HepG2 (cell line): ENCODE data around the gene KRTAP1-5.
"Not testable (repeated sequence)": the region's sequence is repeated elsewhere in the genome, so short reads cannot be mapped to it uniquely, and the experiment has no call there.

Experiments
- BRCA1 ChIP-seq: sonication (generic); formaldehyde crosslinking; IDR thresholded peaks from 2 replicates; pipeline ENCODE4 v1.4.0; 2020; ENCODE audit warnings: missing genetic modification reagents
- EP300 ChIP-seq, 3 experiments: sonication (generic) in 1 of 3; formaldehyde crosslinking in 1 of 3; IDR thresholded peaks; 2 replicates each; pipeline versions ENCODE4 v1.5.1 to v1.6.1; 2011 to 2020; ENCODE audit warnings: low read depth in 2 of 3, low read length in 2 of 3, borderline replicate concordance in 1 of 3, improper control_type of control experiment in 1 of 3, mild to moderate bottlenecking in 1 of 3, missing genetic modification reagents in 1 of 3, moderate library complexity in 1 of 3
- JUND ChIP-seq: sonication (generic); formaldehyde crosslinking; IDR thresholded peaks from 2 replicates; pipeline ENCODE4 v1.8.0; 2022; ENCODE audit warnings: mild to moderate bottlenecking, missing genetic modification reagents
- SP1 ChIP-seq, 2 experiments: fragments of 450-650 bp in 1 of 2; sonication (generic) in 1 of 2; formaldehyde crosslinking in 1 of 2; IDR thresholded peaks; 2 replicates each; pipeline versions ENCODE4 v1.4.0 to v1.6.1; 2016 to 2020; ENCODE audit warnings: missing genetic modification reagents in 1 of 2
- ZC3H13 ChIP-seq: sonication (generic); formaldehyde crosslinking; IDR thresholded peaks from 2 replicates; pipeline ENCODE4 v1.8.1; 2023; ENCODE audit warnings: mild to moderate bottlenecking, missing genetic modification reagents, moderate library complexity
- TF ChIP-seq, protein P1 (sequence below): IDR thresholded peaks from 2 replicates; pipeline ENCODE4 v1.4.0; 2020; ENCODE audit warnings: mild to moderate bottlenecking, missing genetic modification reagents
- TF ChIP-seq, protein P2 (sequence below), 2 experiments: sonication (generic) in 1 of 2; formaldehyde crosslinking in 1 of 2; IDR thresholded peaks; 2 replicates each; pipeline versions ENCODE4 v1.4.0 to v1.6.1; 2018 to 2020; ENCODE audit warnings: missing genetic modification reagents in 2 of 2, borderline replicate concordance in 1 of 2, low read depth in 1 of 2, mild to moderate bottlenecking in 1 of 2, missing biosample characterization in 1 of 2
- TF ChIP-seq, protein P3 (sequence below): sonication (generic); formaldehyde crosslinking; IDR thresholded peaks from 2 replicates; pipeline ENCODE4 v1.5.0; 2020; ENCODE audit warnings: mild to moderate bottlenecking, missing genetic modification reagents, borderline replicate concordance
- TF ChIP-seq, protein P4 (sequence below): sonication (generic); formaldehyde crosslinking; IDR thresholded peaks from 2 replicates; pipeline ENCODE4 v1.5.1; 2020; ENCODE audit warnings: missing genetic modification reagents, mild to moderate bottlenecking, borderline replicate concordance
- TF ChIP-seq, protein P5 (sequence below): sonication (generic); formaldehyde crosslinking; IDR thresholded peaks from 2 replicates; pipeline ENCODE4 v1.5.0; 2020; ENCODE audit warnings: mild to moderate bottlenecking, missing genetic modification reagents, moderate library complexity

DNA sequence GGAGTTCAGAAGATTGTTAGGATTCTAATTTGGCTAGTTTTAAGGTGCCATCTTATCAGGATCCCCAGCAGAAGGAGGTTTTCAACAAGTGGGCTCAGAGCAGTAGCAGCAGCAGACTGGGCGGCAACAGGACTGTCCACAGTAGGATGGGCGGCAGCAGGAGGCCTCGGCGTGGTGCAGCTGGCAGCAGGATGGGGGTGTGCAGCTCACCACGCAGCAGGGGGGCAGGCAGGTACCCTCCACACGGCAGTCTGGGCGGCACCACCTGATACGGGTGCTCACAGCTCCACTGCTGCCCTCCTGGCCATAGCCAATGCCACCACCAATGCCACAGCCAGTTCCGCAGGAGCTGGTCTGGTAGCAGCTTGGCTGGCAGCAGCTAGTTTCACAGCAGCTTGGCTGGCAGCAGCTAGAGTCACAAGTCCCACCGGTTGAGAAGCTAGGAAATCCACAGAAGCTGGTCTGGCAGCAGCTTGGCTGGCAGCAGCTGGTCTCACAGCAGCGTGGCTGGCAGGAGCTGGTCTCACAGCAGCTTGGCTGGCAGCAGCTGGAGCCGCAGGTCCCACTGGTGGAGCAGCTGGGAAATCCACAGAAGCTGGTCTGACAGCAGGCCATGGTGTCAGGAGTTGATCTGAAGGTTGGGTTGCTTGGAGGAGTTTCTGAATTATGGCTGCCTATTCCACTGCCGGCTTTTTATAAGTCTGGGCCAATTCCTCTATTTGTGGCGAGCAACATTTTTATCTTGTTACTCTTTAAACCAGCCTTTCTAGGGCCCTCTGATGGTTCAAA is 14.0 kb upstream of the KRTAP1-5 start, which contains the start of gene KRTAP1-1:
- TF ChIP-seq SP1 (IDR thresholded peaks at IDR 0.05); SP1 (CRISPR knock-in tag; IDR thresholded peaks at IDR 0.05); BRCA1 (CRISPR knock-in tag); ZC3H13 (CRISPR knock-in tag); JUND (CRISPR knock-in tag); EP300 (IDR thresholded peaks at IDR 0.05; ENCODE audit: low read depth in 2 of 2, low read length in 2 of 2); EP300 (CRISPR knock-in tag; IDR thresholded peaks at IDR 0.05; ENCODE audit: borderline replicate concordance): not testable (repeated sequence)
- TF ChIP-seq, protein P1, sequence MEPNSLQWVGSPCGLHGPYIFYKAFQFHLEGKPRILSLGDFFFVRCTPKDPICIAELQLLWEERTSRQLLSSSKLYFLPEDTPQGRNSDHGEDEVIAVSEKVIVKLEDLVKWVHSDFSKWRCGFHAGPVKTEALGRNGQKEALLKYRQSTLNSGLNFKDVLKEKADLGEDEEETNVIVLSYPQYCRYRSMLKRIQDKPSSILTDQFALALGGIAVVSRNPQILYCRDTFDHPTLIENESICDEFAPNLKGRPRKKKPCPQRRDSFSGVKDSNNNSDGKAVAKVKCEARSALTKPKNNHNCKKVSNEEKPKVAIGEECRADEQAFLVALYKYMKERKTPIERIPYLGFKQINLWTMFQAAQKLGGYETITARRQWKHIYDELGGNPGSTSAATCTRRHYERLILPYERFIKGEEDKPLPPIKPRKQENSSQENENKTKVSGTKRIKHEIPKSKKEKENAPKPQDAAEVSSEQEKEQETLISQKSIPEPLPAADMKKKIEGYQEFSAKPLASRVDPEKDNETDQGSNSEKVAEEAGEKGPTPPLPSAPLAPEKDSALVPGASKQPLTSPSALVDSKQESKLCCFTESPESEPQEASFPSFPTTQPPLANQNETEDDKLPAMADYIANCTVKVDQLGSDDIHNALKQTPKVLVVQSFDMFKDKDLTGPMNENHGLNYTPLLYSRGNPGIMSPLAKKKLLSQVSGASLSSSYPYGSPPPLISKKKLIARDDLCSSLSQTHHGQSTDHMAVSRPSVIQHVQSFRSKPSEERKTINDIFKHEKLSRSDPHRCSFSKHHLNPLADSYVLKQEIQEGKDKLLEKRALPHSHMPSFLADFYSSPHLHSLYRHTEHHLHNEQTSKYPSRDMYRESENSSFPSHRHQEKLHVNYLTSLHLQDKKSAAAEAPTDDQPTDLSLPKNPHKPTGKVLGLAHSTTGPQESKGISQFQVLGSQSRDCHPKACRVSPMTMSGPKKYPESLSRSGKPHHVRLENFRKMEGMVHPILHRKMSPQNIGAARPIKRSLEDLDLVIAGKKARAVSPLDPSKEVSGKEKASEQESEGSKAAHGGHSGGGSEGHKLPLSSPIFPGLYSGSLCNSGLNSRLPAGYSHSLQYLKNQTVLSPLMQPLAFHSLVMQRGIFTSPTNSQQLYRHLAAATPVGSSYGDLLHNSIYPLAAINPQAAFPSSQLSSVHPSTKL (CRISPR knock-in tag), result not testable (repeated sequence)
- TF ChIP-seq, protein P2, sequence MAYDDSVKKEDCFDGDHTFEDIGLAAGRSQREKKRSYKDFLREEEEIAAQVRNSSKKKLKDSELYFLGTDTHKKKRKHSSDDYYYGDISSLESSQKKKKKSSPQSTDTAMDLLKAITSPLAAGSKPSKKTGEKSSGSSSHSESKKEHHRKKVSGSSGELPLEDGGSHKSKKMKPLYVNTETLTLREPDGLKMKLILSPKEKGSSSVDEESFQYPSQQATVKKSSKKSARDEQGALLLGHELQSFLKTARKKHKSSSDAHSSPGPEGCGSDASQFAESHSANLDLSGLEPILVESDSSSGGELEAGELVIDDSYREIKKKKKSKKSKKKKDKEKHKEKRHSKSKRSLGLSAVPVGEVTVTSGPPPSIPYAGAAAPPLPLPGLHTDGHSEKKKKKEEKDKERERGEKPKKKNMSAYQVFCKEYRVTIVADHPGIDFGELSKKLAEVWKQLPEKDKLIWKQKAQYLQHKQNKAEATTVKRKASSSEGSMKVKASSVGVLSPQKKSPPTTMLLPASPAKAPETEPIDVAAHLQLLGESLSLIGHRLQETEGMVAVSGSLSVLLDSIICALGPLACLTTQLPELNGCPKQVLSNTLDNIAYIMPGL (CRISPR knock-in tag; IDR thresholded peaks at IDR 0.05; ENCODE audit: borderline replicate concordance in 1 of 2, low read depth in 1 of 2), result not testable (repeated sequence)
- TF ChIP-seq, protein P3, sequence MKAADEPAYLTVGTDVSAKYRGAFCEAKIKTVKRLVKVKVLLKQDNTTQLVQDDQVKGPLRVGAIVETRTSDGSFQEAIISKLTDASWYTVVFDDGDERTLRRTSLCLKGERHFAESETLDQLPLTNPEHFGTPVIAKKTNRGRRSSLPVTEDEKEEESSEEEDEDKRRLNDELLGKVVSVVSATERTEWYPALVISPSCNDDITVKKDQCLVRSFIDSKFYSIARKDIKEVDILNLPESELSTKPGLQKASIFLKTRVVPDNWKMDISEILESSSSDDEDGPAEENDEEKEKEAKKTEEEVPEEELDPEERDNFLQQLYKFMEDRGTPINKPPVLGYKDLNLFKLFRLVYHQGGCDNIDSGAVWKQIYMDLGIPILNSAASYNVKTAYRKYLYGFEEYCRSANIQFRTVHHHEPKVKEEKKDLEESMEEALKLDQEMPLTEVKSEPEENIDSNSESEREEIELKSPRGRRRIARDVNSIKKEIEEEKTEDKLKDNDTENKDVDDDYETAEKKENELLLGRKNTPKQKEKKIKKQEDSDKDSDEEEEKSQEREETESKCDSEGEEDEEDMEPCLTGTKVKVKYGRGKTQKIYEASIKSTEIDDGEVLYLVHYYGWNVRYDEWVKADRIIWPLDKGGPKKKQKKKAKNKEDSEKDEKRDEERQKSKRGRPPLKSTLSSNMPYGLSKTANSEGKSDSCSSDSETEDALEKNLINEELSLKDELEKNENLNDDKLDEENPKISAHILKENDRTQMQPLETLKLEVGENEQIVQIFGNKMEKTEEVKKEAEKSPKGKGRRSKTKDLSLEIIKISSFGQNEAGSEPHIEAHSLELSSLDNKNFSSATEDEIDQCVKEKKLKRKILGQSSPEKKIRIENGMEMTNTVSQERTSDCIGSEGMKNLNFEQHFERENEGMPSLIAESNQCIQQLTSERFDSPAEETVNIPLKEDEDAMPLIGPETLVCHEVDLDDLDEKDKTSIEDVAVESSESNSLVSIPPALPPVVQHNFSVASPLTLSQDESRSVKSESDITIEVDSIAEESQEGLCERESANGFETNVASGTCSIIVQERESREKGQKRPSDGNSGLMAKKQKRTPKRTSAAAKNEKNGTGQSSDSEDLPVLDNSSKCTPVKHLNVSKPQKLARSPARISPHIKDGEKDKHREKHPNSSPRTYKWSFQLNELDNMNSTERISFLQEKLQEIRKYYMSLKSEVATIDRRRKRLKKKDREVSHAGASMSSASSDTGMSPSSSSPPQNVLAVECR (CRISPR knock-in tag), result not testable (repeated sequence)
- TF ChIP-seq, protein P4, sequence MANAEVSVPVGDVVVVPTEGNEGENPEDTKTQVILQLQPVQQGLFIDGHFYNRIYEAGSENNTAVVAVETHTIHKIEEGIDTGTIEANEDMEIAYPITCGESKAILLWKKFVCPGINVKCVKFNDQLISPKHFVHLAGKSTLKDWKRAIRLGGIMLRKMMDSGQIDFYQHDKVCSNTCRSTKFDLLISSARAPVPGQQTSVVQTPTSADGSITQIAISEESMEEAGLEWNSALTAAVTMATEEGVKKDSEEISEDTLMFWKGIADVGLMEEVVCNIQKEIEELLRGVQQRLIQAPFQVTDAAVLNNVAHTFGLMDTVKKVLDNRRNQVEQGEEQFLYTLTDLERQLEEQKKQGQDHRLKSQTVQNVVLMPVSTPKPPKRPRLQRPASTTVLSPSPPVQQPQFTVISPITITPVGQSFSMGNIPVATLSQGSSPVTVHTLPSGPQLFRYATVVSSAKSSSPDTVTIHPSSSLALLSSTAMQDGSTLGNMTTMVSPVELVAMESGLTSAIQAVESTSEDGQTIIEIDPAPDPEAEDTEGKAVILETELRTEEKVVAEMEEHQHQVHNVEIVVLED (CRISPR knock-in tag), result not testable (repeated sequence)
- TF ChIP-seq, protein P5, sequence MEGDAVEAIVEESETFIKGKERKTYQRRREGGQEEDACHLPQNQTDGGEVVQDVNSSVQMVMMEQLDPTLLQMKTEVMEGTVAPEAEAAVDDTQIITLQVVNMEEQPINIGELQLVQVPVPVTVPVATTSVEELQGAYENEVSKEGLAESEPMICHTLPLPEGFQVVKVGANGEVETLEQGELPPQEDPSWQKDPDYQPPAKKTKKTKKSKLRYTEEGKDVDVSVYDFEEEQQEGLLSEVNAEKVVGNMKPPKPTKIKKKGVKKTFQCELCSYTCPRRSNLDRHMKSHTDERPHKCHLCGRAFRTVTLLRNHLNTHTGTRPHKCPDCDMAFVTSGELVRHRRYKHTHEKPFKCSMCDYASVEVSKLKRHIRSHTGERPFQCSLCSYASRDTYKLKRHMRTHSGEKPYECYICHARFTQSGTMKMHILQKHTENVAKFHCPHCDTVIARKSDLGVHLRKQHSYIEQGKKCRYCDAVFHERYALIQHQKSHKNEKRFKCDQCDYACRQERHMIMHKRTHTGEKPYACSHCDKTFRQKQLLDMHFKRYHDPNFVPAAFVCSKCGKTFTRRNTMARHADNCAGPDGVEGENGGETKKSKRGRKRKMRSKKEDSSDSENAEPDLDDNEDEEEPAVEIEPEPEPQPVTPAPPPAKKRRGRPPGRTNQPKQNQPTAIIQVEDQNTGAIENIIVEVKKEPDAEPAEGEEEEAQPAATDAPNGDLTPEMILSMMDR (CRISPR knock-in tag), result not testable (repeated sequence)
